K562 (cell line): ENCODE results near the gene HOXA13. TPM values are rescaled to one million over a fixed set of nuclear protein-coding genes. Genes with fewer than 3 reads are reported as not detected.

ENCODE experiments used
- ATAC-seq: fragments of 200-7000 bp; cut with Tn5 transposase; 3 replicates; pipeline ENCODE4 v1.9.1; 2020; ENCODE audit warnings: moderate library complexity
- BruUV-seq: library from RNA; stranded (reverse); fragments of 400-500 nt; replicated peaks from 2 replicates; lab custom pipeline; 2021; lab: Mats Ljungman, UMichigan
- CTCF ChIA-PET: fragments of 300-600 bp; formaldehyde crosslinking; extraction: SDS; loops from one replicate; lab custom pipeline; 2021; ENCODE audit warnings: low intra/inter-chr PET ratio; lab: Yijun Ruan, JAX
- POLR2A ChIA-PET: fragments of 300-600, 350-650 bp; sonication (Branson Sonifier 250); formaldehyde crosslinking; extraction: SDS; loops from one replicate; lab custom pipeline; 2021; ENCODE audit warnings: antibody characterized with exemption, inconsistent platforms; lab: Yijun Ruan, JAX
- DNase-seq, 4 experiments: peaks; one replicate each; pipeline versions ENCODE4 v3.0.0 to v3.0.0-alpha.2; 2011 to 2018; ENCODE audit warnings: low spot score in 3 of 4, mixed read lengths in 3 of 4; ENCODE audit errors: extremely low read depth in 1 of 4
- FAIRE-seq: peaks from 2 replicates; lab custom pipeline; 2011; peaks lifted over from hg19 to GRCh38; lab: Jason Lieb, UNC
- H2AFZ ChIP-seq: 2 replicates; pipeline ENCODE4 v1.6.0; 2011; ENCODE audit warnings: low read depth, low read length, control low read depth, inconsistent platforms
- H3K27ac ChIP-seq: fragments of 200-600 bp; 3 replicates; pipeline ENCODE4 v1.8.0; 2011; ENCODE audit warnings: low read depth, mild to moderate bottlenecking, control low read depth, inconsistent platforms, low read length, moderate library complexity, mixed read lengths; ENCODE audit errors: extremely low read depth
- H3K27me3 ChIP-seq, 2 experiments: fragments of 300-600 bp in 1 of 2; 2 replicates in 1 of 2; 3 replicates in 1 of 2; pipeline versions ENCODE4 v1.6.0 to v1.8.0; 2011; ENCODE audit warnings: inconsistent platforms in 2 of 2, low read length in 2 of 2, mild to moderate bottlenecking in 1 of 2, mixed read lengths in 1 of 2, moderate library complexity in 1 of 2; ENCODE audit not compliant: control insufficient read depth in 2 of 2, insufficient read depth in 2 of 2
- H3K36me3 ChIP-seq: fragments of 300-600 bp; 3 replicates; pipeline ENCODE4 v1.8.0; 2011; ENCODE audit warnings: mild to moderate bottlenecking, low read length, inconsistent platforms; ENCODE audit not compliant: control insufficient read depth, insufficient read depth
- H3K4me1 ChIP-seq, 2 experiments: fragments of 200-600 bp in 1 of 2; replicated peaks in 1 of 2; 2 replicates in 1 of 2; 3 replicates in 1 of 2; pipeline versions ENCODE4 v1.5.1 to v1.8.0; 2011; ENCODE audit warnings: inconsistent platforms in 2 of 2, low read length in 2 of 2, mild to moderate bottlenecking in 1 of 2, mixed read lengths in 1 of 2, moderate library complexity in 1 of 2; ENCODE audit not compliant: control insufficient read depth in 2 of 2, insufficient read depth in 2 of 2
- H3K4me2 ChIP-seq: 2 replicates; pipeline ENCODE4 v1.6.1; 2011; ENCODE audit warnings: low read length, control low read depth, inconsistent platforms, mixed read lengths; ENCODE audit not compliant: insufficient read depth
- H3K4me3 ChIP-seq: fragments of 200-600 bp; sonication (generic), shearing (Covaris generic); 2 replicates; pipeline ENCODE4 v1.5.1; 2016; ENCODE audit warnings: control low read depth, inconsistent platforms
- H3K79me2 ChIP-seq: fragments of 200-600 bp; 3 replicates; pipeline ENCODE4 v1.8.0; 2011; ENCODE audit warnings: low read length, inconsistent platforms; ENCODE audit not compliant: control insufficient read depth, insufficient read depth
- H3K9ac ChIP-seq, 2 experiments: 2 replicates each; pipeline versions ENCODE4 v1.6.0 to v1.6.1; 2011; ENCODE audit warnings: low read depth in 2 of 2, low read length in 2 of 2, control low read depth in 1 of 2, inconsistent platforms in 1 of 2, mild to moderate bottlenecking in 1 of 2, mixed read lengths in 1 of 2; ENCODE audit not compliant: insufficient read depth in 1 of 2
- H3K9me1 ChIP-seq: one replicate; pipeline ENCODE4 v1.6.0; 2011; ENCODE audit warnings: inconsistent platforms, mild to moderate bottlenecking, low read length, moderate library complexity; ENCODE audit not compliant: control insufficient read depth, insufficient read depth
- H3K9me3 ChIP-seq: replicated peaks from 2 replicates; pipeline ENCODE4 v1.5.1; 2011; ENCODE audit warnings: low read depth, low read length, inconsistent platforms; ENCODE audit not compliant: control insufficient read depth, insufficient read depth
- H4K20me1 ChIP-seq: replicated peaks from 2 replicates; pipeline ENCODE4 v1.6.1; 2011; ENCODE audit warnings: low read length, inconsistent platforms, mixed read lengths; ENCODE audit not compliant: control insufficient read depth, insufficient read depth
- EWSR1 ChIP-seq: fragments of 450-650 bp; IDR thresholded peaks from 2 replicates; pipeline ENCODE4 v1.6.1; 2018; ENCODE audit warnings: borderline replicate concordance, mild to moderate bottlenecking, low read depth, moderate library complexity; ENCODE audit not compliant: partially characterized antibody
- NR0B1 ChIP-seq: fragments of 450-650 bp; IDR thresholded peaks from one replicate; pipeline ENCODE4 v1.6.1; 2018; ENCODE audit warnings: mild to moderate bottlenecking, moderate library complexity; ENCODE audit not compliant: partially characterized antibody
- NR2C1 ChIP-seq, 2 experiments: fragments of 450-650 bp; IDR thresholded peaks; 2 replicates each; pipeline ENCODE4 v1.6.1; 2017; ENCODE audit warnings: mild to moderate bottlenecking in 2 of 2, antibody characterized with exemption in 1 of 2, inconsistent platforms in 1 of 2, missing compliant biosample characterization in 1 of 2, missing genetic modification characterization in 1 of 2
- ZNF239 ChIP-seq: fragments of 250-450 bp; sonication (Bioruptor Pico); IDR thresholded peaks from 2 replicates; pipeline ENCODE4 v1.4.0; 2020; ENCODE audit warnings: mild to moderate bottlenecking
- WGBS: fragments of 100-300 bp; shearing (Covaris generic); methylation state at CpG from one replicate; pipeline ENCODE4 v1.1.6; 2016; ENCODE audit warnings: low coverage, mixed read lengths; ENCODE audit not compliant: insufficient coverage; ENCODE audit errors: missing lambda C conversion rate; 5-methylcytosine and 5-hydroxymethylcytosine counted together
- in situ Hi-C: fragments of 300-500 bp; cut with MboI; formaldehyde crosslinking; loops from 4 replicates; pipeline ENCODE4 v1.15.0; 2018; ENCODE audit warnings: inconsistent platforms, mixed read lengths
- intact Hi-C: fragments of 100-400 bp; cut with micrococcal nuclease; formaldehyde crosslinking; loops from 2 replicates; pipeline ENCODE4 v1.14.2; 2022
- polyA plus RNA-seq, 8 experiments: library from polyadenylated mRNA; depleted of rRNA in 4 of 8; stranded (reverse) in 5 of 8; unstranded in 3 of 8; fragments of >200 nt; fragmentation: Nextera tagmentation in 2 of 8; fragmentation: Illumina TruSeq in 1 of 8; extraction: Ambion mirVana in 2 of 8; extraction: Trizol in 1 of 8; gene quantifications; 2 replicates each; pipeline versions ENCODE4 v1.2.1 to v1.2.3, GENCODE V29; 2011 to 2014; ENCODE audit warnings: inconsistent platforms in 1 of 8, missing spikeins in 1 of 8
- total RNA-seq, 7 experiments: library from RNA; depleted of rRNA in 6 of 7; stranded (reverse); fragments of >200 nt in 6 of 7; fragmentation: Illumina TruSeq in 2 of 7; extraction: Trizol in 2 of 7; gene quantifications; 2 replicates each; pipeline versions ENCODE4 v1.2.1 to v1.2.3, GENCODE V29; 2011 to 2021; ENCODE audit warnings: low replicate concordance in 1 of 7

The HOXA13 gene
- total and polyA plus RNA-seq, 9 of the 15 experiments (the other 6 are each of a cell fraction or from before 2014, with no cell fraction given) = not detected

DNA sequence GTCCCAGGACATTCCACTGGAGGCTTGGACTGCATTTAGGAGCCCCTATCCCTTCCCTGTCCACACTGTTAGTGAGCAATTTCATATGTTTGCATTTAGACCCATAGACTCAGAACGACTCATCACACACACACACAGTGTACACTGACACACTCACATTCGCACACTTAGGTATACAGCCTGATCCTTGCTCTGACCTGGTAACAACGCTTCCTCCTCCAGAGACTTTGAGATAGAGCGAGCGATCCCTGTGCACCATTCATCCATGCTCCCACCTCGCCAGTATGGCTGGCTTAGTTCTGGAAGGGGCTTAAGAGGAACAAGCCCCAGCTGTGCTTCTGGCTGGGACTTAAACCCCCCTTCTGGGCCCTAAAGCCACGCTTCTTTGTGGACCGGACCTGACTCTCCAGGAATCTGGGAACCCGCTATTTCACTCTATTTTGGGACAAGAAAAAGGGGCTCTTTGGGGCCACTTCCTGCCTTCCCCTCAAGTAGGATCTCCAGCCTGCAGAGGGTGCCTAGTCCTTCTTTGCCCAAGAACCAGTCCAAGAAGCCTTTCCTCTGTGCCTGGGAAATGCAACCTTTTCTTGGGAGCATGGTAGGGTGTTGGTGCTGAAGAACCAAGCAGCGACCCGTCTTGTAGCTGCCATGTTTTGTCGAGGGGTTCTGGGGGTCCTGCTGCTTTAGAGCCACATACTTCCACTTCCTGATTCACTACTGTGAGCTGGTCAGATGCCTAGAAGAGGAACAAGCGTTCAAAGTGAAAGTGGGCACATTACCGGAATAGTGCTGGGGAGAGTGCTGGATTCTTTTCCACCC, 1.1 kb upstream of the HOXA13 start (continued):
- TF ChIP-seq EWSR1 (no peak), NR2C1 (IDR thresholded peaks at IDR 0.05) (no peak), NR2C1 (tag; IDR thresholded peaks at IDR 0.05) (no peak)

DNA sequence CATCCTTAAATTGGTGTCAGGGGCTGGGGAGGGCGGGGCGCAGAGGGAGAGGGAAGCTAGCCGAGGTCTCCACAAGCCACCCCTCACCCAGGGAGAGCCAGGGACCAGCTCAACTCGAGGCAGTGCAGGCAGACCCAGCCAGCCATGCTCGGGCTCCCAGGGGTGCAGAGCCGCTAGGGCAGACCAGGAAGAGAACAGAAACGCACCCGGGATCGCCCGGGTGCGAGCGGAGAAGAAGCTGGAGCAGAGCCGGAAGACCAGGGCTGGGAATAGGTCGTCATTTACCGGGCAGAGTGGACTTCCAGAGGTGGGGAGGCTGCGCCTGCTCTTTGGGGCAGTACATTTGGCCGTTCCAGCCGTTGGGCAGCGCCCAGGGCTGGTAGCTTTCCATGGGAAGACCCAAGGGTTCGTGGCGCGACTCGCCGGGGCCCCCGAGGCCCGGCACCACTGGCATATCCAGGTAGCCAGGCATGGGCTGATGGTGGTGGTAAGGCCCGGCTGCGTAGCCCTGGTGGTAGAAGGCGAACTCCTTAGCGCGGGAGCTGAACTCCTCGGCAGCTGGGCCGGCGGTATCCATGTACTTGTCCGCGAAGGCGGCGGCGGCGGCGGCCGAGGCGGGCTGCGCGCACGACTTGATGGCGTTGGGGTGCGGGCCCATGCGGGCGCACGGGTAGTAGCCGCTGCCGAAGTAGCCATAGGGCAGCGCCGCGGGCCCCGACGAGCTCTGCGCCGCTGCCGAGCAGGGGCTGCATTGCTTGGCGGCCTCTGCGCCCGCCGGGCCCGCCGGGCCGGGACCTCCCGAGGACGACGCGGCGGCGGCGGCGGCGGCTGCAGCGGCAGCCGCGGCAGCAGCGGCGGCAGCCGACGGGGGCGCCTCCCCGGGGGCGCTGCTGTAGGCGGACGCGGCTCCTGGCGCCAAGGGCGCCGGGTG, 755 bp downstream of the HOXA13 start:
- Histone ChIP-seq H4K20me1 (0 out of 2 replicates have a peak, but pooled peaks cover 3% of the 10 kb centered on the region), H3K27ac (no peak overlapping the region), H2AFZ (no peak overlapping the region), H3K36me3 (no peaks in the 10 kb centered on the region), H3K4me3 (no peak overlapping the region), H3K4me1 (peaks cover 0 to 11% of the 10 kb centered on the region in 2 experiments; a peak in 1 of 5 replicates), H3K9me3 (no peaks in the 10 kb centered on the region), H3K9ac (no peak overlapping the region), H3K9me1 (no peaks in the 10 kb centered on the region), H3K4me2 (no peak overlapping the region), H3K79me2 (no peaks in the 10 kb centered on the region), H3K27me3 (peaks cover 30 to 50% of the 10 kb centered on the region in 2 experiments)
- in situ Hi-C loops (no loop called here), intact Hi-C loops (loop anchor here (5.0 kb wide), 2 partner anchors 378 to 573 kb away; no protein-coding TSS in a partner anchor)
- ChIA-PET CTCF (interaction anchor here (0.6 kb wide), 1 partner anchor 1491 kb away, joined by 3 read pairs; no protein-coding TSS in a partner anchor), POLR2A (interaction anchor here (0.5 to 0.7 kb wide), 2 partner anchors 543 to 706 kb away, joined by 3 read pairs; no protein-coding TSS in a partner anchor)
- ATAC-seq = no peak
- DNase-seq = no peak
- TF ChIP-seq ZNF239 (peak; percentile 84), NR0B1 (no peak)
- no TSS peak for BruUV-seq
- FAIRE-seq = no peak
- WGBS = 42% methylated on average over 27 of the region's 93 CpGs
